ENCODE measurements around the gene PDS5B.

Gene PDS5B

DNA sequence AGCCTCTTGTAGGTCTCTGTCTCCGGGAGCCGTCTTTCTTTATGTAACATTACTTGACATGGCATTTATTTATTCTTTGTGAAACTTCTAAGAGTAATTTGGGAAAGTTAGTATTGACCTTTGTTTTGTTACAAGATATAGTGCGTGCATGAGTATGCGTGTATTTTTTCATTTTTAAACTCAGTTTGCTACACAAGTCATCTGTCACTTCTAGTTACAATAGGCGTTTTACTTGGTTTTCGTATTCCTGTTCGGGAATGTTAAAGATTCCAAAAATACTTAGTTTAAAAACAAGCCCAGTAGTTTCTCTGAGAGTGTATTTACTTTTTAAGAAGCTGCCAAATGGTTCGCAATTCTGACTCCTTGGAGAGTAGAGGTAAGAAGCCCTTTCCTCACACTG lies 3.2 kb downstream of the PDS5B start:
- Histone ChIP-seq H3K4me3 (ENCODE audit: low read length in 2 of 2) (peak overlapping the region; percentile 20 to 93), H3K9me3 (ENCODE audit: control insufficient read depth in 2 of 2, low read length in 2 of 2) (no peaks in the 10 kb centered on the region), H3K27ac (ENCODE audit: low read length) (peak overlapping the region; percentile 37), H3K9ac (ENCODE audit: low read length in 2 of 2) (peak overlapping the region; percentile 21 to 76), H3K27me3 (ENCODE audit: control insufficient read depth in 1 of 2, insufficient read depth in 2 of 2, low read length in 2 of 2) (no peaks in the 10 kb centered on the region), H3K36me3 (ENCODE audit: control insufficient read depth in 2 of 2, insufficient read depth in 2 of 2, low read length in 2 of 2) (no peaks in the 10 kb centered on the region), H3K4me1 (ENCODE audit: control insufficient read depth, insufficient read depth, low read length) (peaks cover 10% of the 10 kb centered on the region)

DNA sequence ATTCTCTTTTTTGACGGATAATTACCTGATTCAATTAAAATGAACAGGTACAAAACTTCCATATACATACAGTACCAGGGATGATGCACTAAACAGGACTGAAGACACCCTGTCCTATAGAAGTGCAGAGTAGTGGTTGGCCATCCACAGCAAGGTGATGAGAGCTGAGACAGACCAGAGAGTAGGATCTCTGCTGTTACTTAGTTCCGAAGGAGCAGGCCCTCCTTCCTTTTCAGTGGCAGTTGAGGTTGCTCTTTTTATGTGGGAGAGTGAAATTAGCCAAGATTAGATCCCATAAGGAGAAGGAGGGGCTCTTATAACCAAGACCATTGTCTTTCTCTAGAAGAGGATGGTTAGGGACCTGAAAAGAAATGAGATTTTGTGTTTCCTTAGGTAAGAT lies 4.0 kb downstream of the PDS5B start:
- Histone ChIP-seq H3K36me3 (ENCODE audit: control insufficient read depth in 2 of 2, insufficient read depth in 2 of 2, low read length in 2 of 2) (no peaks in the 10 kb centered on the region), H3K27ac (ENCODE audit: low read length) (peak overlapping the region; percentile 43), H3K9ac (ENCODE audit: low read length in 2 of 2) (peak overlapping the region; percentile 48 to 76), H3K4me1 (ENCODE audit: control insufficient read depth, insufficient read depth, low read length) (peaks cover 9% of the 10 kb centered on the region), H3K27me3 (ENCODE audit: control insufficient read depth in 1 of 2, insufficient read depth in 2 of 2, low read length in 2 of 2) (no peaks in the 10 kb centered on the region), H3K4me3 (ENCODE audit: low read length in 2 of 2) (peak overlapping the region; percentile 10 to 93), H3K9me3 (ENCODE audit: control insufficient read depth in 2 of 2, low read length in 2 of 2) (no peaks in the 10 kb centered on the region)

DNA sequence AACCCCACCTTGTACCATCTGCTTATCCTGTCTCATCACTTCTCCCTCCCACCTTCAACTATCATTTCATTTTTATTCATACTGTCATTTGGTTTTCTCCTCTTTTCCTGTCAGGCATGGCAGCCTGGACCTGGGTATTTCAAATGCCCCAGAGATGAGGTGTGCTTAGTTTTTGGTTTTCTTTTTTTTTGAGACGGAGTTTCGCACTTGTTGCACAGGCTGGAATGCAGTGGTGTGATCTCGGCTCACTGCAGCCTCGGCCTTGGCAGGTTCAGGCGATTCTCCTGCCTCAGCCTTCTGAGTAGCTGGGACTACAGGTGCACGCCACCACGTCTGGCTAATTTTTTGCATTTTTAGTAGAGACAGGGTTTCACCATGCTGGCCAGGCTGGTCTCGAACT lies 5.8 kb downstream of the PDS5B start:
- Histone ChIP-seq H3K4me3 (ENCODE audit: low read length in 2 of 2) (no peak overlapping the region), H3K27me3 (ENCODE audit: control insufficient read depth in 1 of 2, insufficient read depth in 2 of 2, low read length in 2 of 2) (no peaks in the 10 kb centered on the region), H3K9ac (ENCODE audit: low read length in 2 of 2) (no peak overlapping the region), H3K9me3 (ENCODE audit: control insufficient read depth in 2 of 2, low read length in 2 of 2) (no peaks in the 10 kb centered on the region), H3K36me3 (ENCODE audit: control insufficient read depth in 2 of 2, insufficient read depth in 2 of 2, low read length in 2 of 2) (no peaks in the 10 kb centered on the region), H3K4me1 (ENCODE audit: control insufficient read depth, insufficient read depth, low read length) (peaks cover 4% of the 10 kb centered on the region), H3K27ac (ENCODE audit: low read length) (no peak overlapping the region)

DNA sequence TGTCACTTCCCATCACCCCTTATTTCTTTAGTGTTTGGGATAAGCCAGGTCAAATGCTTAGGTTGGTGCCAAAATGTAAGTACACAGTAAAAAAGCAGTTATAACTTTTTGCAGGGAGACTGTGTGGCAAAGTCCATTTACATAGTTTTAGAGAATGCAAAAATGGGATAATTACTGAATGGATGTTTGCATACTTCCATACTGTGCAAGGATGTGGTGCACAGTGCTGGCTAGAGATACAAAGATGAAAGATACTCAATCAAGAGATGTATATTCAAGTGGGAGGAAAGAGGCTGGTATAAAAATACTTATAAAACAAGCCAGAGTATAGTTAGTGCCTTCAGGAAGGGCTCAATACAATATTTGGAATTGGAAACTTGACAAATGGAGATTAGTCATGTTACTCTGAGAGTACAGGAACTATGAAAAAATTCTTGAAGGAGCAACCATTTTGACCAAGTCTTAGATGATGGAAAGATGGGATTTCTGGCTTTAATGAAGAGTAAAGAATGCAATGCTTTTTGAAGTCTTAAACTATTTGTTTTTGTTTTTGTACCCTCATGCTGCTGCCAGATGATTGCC lies 8.0 kb downstream of the PDS5B start:
- Histone ChIP-seq H3K9ac (ENCODE audit: low read length in 2 of 2) (no peak overlapping the region), H3K36me3 (ENCODE audit: control insufficient read depth in 2 of 2, insufficient read depth in 2 of 2, low read length in 2 of 2) (no peaks in the 10 kb centered on the region), H3K27me3 (ENCODE audit: control insufficient read depth in 1 of 2, insufficient read depth in 2 of 2, low read length in 2 of 2) (no peaks in the 10 kb centered on the region), H3K4me1 (ENCODE audit: control insufficient read depth, insufficient read depth, low read length) (peaks cover 4% of the 10 kb centered on the region), H3K27ac (ENCODE audit: low read length) (no peak overlapping the region), H3K9me3 (ENCODE audit: control insufficient read depth in 2 of 2, low read length in 2 of 2) (no peaks in the 10 kb centered on the region), H3K4me3 (ENCODE audit: low read length in 2 of 2) (no peak overlapping the region)

DNA sequence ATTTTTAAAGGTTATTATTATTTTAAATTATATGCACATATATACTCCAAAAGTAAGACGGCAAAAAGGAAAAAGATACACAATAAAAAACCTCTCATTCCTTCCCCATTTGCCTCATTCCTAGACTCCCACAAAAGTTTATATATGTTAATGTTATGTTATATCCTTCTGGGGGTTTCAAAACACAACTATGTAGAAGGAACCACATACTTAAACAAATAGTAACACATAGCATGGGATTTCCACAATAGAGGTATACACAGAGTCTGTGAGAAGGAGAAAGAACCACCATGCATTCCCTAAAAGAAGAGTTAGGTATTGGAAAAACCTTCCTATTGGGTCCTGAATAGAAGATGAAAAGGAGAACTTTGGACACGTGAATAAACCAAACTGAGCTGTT lies 9.1 kb downstream of the PDS5B start:
- H3K27me3 ChIP-seq (ENCODE audit: control insufficient read depth in 1 of 2, insufficient read depth in 2 of 2, low read length in 2 of 2), result no peaks in the 10 kb centered on the region
- no peak overlapping the region for H3K27ac ChIP-seq (ENCODE audit: low read length)
- H3K9ac ChIP-seq (ENCODE audit: low read length in 2 of 2), result no peak overlapping the region

DNA sequence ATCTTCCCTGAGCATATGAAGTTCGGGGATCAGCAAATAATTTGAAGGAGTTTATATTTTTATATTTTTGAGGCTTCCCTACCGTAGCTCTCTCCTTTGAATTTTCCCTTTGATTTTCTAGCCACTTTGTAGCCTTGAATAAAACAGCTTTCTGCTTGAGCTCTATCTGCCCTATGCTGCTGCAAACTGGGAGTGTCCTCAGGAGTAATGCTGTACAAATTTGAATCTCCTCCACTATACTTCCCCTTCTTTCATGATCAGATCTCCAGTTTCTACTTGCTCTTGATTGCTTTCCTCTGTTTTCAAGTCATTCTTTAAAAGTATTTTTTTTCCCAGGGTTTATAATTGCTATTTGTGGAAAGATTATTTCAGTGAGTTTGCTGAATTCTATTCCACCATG lies 14.6 kb downstream of the PDS5B start:
- no peaks in the 10 kb centered on the region for H3K36me3 ChIP-seq (ENCODE audit: control insufficient read depth in 2 of 2, insufficient read depth in 2 of 2, low read length in 2 of 2)
- no peak overlapping the region for H3K4me3 ChIP-seq (ENCODE audit: low read length in 2 of 2)
- no peak overlapping the region for H3K9ac ChIP-seq (ENCODE audit: low read length in 2 of 2)
- no peak overlapping the region for H3K27ac ChIP-seq (ENCODE audit: low read length)
- H3K9me3 ChIP-seq (ENCODE audit: control insufficient read depth in 2 of 2, low read length in 2 of 2), result no peaks in the 10 kb centered on the region
- H3K27me3 ChIP-seq (ENCODE audit: control insufficient read depth in 1 of 2, insufficient read depth in 2 of 2, low read length in 2 of 2), result no peaks in the 10 kb centered on the region
- H3K4me1 ChIP-seq (ENCODE audit: control insufficient read depth, insufficient read depth, low read length), result no peaks in the 10 kb centered on the region

More for the DNA sequence above, 9.1 kb downstream of the PDS5B start:
- Histone ChIP-seq H3K9me3 (ENCODE audit: control insufficient read depth in 2 of 2, low read length in 2 of 2) (no peaks in the 10 kb centered on the region), H3K4me1 (ENCODE audit: control insufficient read depth, insufficient read depth, low read length) (peaks cover 4% of the 10 kb centered on the region), H3K36me3 (ENCODE audit: control insufficient read depth in 2 of 2, insufficient read depth in 2 of 2, low read length in 2 of 2) (no peaks in the 10 kb centered on the region), H3K4me3 (ENCODE audit: low read length in 2 of 2) (no peak overlapping the region)

DNA sequence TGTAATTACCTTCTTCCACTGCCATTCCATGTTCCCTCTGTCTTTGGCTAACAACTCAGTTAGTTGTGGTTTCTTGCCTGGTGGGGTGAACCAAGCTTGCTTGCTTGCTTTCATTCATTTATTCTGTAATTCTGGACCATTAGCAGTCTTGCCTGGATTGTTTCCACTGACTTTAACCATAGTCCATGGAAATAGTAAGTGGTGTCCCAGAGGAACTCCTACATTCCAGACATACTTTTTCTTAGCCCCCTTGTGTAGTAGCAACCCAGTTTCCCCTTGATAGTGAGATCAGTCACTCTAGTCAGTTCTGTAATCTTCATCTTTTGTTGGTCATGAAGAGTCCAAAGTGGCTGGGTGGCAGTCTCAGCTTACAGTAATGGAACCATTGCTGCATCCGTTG lies 23.2 kb downstream of the PDS5B start:
- H3K9ac ChIP-seq (ENCODE audit: low read length in 2 of 2), result no peak overlapping the region
- H3K9me3 ChIP-seq (ENCODE audit: control insufficient read depth in 2 of 2, low read length in 2 of 2), result no peaks in the 10 kb centered on the region
- H3K4me1 ChIP-seq (ENCODE audit: control insufficient read depth, insufficient read depth, low read length), result no peaks in the 10 kb centered on the region
- H3K27ac ChIP-seq (ENCODE audit: low read length), result no peak overlapping the region
- H3K27me3 ChIP-seq (ENCODE audit: control insufficient read depth in 1 of 2, insufficient read depth in 2 of 2, low read length in 2 of 2), result no peaks in the 10 kb centered on the region
- no peaks in the 10 kb centered on the region for H3K36me3 ChIP-seq (ENCODE audit: control insufficient read depth in 2 of 2, insufficient read depth in 2 of 2, low read length in 2 of 2)
- H3K4me3 ChIP-seq (ENCODE audit: low read length in 2 of 2), result no peak overlapping the region

DNA sequence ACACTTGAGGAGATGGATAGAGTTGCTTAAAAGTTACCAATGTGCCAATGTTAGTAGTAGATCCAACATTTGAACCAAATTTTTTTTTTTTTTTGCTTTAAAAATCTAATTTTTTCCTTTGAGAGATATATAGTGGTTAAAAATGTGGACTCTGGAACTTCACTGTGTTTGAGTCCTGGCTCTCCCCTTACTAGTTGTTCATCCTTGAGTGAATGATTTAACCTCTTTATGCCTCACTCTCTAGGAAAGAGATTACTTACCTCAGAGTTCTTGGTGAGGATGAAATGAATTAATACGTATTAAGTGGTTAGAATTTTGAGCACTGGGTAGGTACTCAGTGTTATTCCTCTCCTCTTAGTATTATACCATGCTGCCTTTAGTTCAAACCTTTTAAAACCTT lies 24.3 kb downstream of the PDS5B start:
- no peaks in the 10 kb centered on the region for H3K4me1 ChIP-seq (ENCODE audit: control insufficient read depth, insufficient read depth, low read length)
- no peaks in the 10 kb centered on the region for H3K9me3 ChIP-seq (ENCODE audit: control insufficient read depth in 2 of 2, low read length in 2 of 2)
- H3K27ac ChIP-seq (ENCODE audit: low read length), result no peak overlapping the region
- no peaks in the 10 kb centered on the region for H3K36me3 ChIP-seq (ENCODE audit: control insufficient read depth in 2 of 2, insufficient read depth in 2 of 2, low read length in 2 of 2)
- H3K9ac ChIP-seq (ENCODE audit: low read length in 2 of 2), result no peak overlapping the region
- H3K4me3 ChIP-seq (ENCODE audit: low read length in 2 of 2), result no peak overlapping the region
- H3K27me3 ChIP-seq (ENCODE audit: control insufficient read depth in 1 of 2, insufficient read depth in 2 of 2, low read length in 2 of 2), result no peaks in the 10 kb centered on the region

DNA sequence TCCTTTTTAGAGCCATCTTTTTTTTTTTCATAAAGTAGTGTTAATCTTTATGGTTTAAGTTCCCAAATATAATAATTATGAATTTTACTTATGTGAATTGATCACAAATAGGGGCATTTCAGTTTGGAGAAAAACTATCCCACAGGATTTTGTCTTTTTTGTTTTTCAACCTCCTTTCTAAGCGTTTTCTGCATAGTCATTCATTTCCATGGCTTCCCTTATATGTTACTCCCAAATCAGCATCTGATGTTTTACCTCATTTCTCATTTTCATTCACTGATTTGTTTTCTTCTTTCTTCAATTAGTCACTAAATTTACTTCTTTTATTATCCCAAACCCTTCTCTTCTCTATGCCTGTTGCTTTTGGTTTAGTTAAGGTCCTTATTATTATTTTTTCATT lies 24.7 kb downstream of the PDS5B start:
- H3K27ac ChIP-seq (ENCODE audit: low read length), result no peak overlapping the region
- H3K9ac ChIP-seq (ENCODE audit: low read length in 2 of 2), result no peak overlapping the region
- no peak overlapping the region for H3K4me3 ChIP-seq (ENCODE audit: low read length in 2 of 2)
- H3K4me1 ChIP-seq (ENCODE audit: control insufficient read depth, insufficient read depth, low read length), result no peaks in the 10 kb centered on the region
- no peaks in the 10 kb centered on the region for H3K36me3 ChIP-seq (ENCODE audit: control insufficient read depth in 2 of 2, insufficient read depth in 2 of 2, low read length in 2 of 2)
- no peaks in the 10 kb centered on the region for H3K27me3 ChIP-seq (ENCODE audit: control insufficient read depth in 1 of 2, insufficient read depth in 2 of 2, low read length in 2 of 2)
- no peaks in the 10 kb centered on the region for H3K9me3 ChIP-seq (ENCODE audit: control insufficient read depth in 2 of 2, low read length in 2 of 2)

DNA sequence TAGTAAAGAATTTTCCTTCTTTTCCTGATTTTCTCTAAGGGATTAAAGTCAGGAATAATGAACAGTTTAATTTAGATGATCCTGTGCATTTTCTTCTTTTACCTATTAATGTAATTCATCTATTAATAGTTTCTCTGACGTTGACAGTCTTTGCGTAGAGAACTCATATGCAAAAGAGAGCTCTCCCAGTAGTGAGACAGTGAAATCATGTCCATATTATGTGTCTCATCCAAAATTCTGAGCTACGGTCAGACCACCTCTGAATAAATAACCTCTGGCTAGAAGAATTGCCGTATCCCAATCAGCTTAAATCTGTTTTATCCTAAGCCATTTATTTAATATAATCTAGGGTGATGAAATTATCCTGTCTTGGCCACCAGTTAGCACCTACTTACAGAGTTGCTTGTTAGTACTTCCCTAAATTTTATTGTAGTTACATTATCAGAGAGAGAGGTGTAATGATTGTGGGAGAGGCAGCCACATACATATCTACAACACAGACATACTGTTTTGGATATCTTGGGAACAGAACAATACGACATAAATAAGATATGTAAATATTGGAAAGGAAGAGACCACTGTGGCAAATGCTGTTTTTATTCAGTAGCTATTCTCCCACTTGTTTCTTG lies 30.7 kb downstream of the PDS5B start:
- no peaks in the 10 kb centered on the region for H3K4me1 ChIP-seq (ENCODE audit: control insufficient read depth, insufficient read depth, low read length)
- no peak overlapping the region for H3K9ac ChIP-seq (ENCODE audit: low read length in 2 of 2)
- no peak overlapping the region for H3K4me3 ChIP-seq (ENCODE audit: low read length in 2 of 2)
- H3K27ac ChIP-seq (ENCODE audit: low read length), result no peak overlapping the region
- H3K27me3 ChIP-seq (ENCODE audit: control insufficient read depth in 1 of 2, insufficient read depth in 2 of 2, low read length in 2 of 2), result no peaks in the 10 kb centered on the region
- no peaks in the 10 kb centered on the region for H3K36me3 ChIP-seq (ENCODE audit: control insufficient read depth in 2 of 2, insufficient read depth in 2 of 2, low read length in 2 of 2)
- no peaks in the 10 kb centered on the region for H3K9me3 ChIP-seq (ENCODE audit: control insufficient read depth in 2 of 2, low read length in 2 of 2)

DNA sequence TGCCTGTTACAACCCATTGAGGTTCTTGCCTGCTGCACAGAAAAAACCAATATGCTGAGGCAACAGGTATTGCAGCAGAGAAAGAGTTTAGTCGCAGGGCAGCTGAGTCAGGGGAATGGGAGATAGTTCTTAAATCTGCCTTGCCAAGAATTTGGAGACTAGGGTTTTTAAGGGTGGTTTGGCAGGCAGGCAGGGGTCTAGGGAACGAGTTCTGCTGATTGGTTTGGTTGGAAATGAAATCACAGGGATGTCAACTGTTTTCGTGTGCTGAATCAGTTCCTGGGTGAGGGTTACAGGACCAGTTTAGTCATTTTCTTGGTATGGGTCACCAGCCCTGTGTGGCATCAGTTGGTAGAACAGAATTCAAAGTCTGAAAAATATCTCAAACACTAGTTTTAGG lies 36.6 kb downstream of the PDS5B start:
- H3K36me3 ChIP-seq (ENCODE audit: control insufficient read depth in 2 of 2, insufficient read depth in 2 of 2, low read length in 2 of 2), result no peaks in the 10 kb centered on the region
- no peak overlapping the region for H3K4me3 ChIP-seq (ENCODE audit: low read length in 2 of 2)
- H3K27ac ChIP-seq (ENCODE audit: low read length), result no peak overlapping the region
- no peaks in the 10 kb centered on the region for H3K4me1 ChIP-seq (ENCODE audit: control insufficient read depth, insufficient read depth, low read length)
- no peak overlapping the region for H3K9ac ChIP-seq (ENCODE audit: low read length in 2 of 2)
- H3K9me3 ChIP-seq (ENCODE audit: control insufficient read depth in 2 of 2, low read length in 2 of 2), result peaks cover 0 to 5% of the 10 kb centered on the region in 2 donors
- no peaks in the 10 kb centered on the region for H3K27me3 ChIP-seq (ENCODE audit: control insufficient read depth in 1 of 2, insufficient read depth in 2 of 2, low read length in 2 of 2)

Measured in stomach smooth muscle (tissue), 2 donors.